22Rv1 (cell line): ENCODE data around the gene SLC25A26.

Experiments used
- H3K27ac ChIP-seq: fragments of 450-650 bp; 2 replicates; pipeline ENCODE4 v1.5.1; 2017
- ZFX ChIP-seq: fragments of 450-650 bp; IDR thresholded peaks from 2 replicates; pipeline ENCODE4 v1.6.1; 2017; ENCODE audit warnings: antibody characterized with exemption, borderline replicate concordance
- TF ChIP-seq, protein P1 (sequence below): fragments of 450-650 bp; IDR thresholded peaks from 2 replicates; pipeline ENCODE4 v1.5.1; 2017; ENCODE audit warnings: mild to moderate bottlenecking

SLC25A26 gene

DNA sequence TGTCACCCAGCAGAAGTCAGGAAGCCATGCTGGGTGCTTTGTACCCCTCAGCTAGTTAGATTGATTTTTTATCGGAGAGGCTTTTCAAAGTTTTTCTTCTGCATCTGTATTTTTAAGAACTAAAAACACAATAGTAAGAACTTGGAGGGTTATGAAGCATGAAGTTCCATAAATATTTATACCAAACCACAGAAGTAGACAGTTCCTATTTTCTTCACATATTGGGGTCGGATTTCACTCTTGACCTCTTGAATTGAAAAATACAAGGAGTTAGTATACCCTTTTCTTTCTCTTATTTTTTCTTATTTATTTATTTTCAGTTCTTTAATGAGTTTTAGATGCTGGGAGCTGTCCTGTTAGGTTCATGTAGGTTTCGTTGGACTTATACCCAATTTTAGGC is 35.1 kb downstream of the SLC25A26 start:
- no peak overlapping the region for H3K27ac ChIP-seq
- TF ChIP-seq, protein P1, sequence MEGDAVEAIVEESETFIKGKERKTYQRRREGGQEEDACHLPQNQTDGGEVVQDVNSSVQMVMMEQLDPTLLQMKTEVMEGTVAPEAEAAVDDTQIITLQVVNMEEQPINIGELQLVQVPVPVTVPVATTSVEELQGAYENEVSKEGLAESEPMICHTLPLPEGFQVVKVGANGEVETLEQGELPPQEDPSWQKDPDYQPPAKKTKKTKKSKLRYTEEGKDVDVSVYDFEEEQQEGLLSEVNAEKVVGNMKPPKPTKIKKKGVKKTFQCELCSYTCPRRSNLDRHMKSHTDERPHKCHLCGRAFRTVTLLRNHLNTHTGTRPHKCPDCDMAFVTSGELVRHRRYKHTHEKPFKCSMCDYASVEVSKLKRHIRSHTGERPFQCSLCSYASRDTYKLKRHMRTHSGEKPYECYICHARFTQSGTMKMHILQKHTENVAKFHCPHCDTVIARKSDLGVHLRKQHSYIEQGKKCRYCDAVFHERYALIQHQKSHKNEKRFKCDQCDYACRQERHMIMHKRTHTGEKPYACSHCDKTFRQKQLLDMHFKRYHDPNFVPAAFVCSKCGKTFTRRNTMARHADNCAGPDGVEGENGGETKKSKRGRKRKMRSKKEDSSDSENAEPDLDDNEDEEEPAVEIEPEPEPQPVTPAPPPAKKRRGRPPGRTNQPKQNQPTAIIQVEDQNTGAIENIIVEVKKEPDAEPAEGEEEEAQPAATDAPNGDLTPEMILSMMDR = no peak
- no peak for TF ChIP-seq ZFX

DNA sequence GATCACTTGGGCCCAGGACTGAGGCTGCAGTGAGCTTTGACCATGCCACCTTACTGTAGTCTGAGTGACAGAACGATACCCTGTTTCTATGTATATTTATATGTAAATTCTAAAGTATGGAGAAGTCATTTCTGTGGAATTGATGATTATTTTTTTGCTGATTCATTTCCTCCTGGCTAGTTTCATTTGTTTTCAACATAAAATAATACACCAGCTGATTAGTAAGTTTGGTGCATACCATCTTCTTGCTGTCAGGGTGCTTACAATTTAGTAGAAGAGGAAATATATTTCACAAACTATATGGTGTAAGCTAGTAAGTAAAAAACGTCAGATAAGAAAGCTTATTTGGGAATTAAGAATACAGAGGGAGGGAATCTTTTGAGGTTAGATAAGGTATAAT is 36.0 kb downstream of the SLC25A26 start:
- no peak overlapping the region for H3K27ac ChIP-seq
- TF ChIP-seq, protein P1 = no peak

DNA sequence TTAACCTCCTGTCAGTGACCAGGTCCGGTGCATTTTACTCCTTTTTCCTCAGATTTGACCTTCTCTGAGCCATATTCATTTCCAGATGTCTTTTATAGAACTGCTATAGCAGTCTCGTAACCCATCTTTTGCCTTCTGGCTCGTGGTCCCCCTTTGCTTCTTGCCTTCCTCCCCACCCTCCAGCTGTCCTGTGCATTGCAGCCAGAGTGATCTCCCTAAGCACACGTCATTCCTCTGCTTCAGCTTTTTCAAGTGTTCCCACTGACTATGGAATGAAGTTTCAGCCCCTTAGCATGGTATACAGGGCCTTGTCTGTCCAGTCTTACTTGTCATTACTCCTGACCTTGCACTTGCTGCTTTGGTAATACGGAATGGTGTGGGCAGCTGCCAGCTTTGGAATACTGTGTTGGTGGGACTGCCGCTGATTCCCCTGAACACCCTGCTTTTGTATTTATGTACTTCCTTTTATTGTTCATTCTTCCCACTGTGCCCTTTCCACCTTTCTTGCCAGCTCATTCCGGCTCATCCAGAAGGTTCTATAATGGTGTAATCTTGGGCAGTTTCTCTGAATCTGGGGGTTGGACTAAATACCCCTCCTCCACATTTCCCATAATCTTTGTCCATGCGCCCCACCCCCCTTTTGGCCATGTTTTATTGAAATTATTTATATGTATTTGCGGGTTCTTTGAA is 38.9 kb downstream of the SLC25A26 start:
- TF ChIP-seq, protein P1 = no peak
- TF ChIP-seq ZFX = no peak
- no peak overlapping the region for H3K27ac ChIP-seq

DNA sequence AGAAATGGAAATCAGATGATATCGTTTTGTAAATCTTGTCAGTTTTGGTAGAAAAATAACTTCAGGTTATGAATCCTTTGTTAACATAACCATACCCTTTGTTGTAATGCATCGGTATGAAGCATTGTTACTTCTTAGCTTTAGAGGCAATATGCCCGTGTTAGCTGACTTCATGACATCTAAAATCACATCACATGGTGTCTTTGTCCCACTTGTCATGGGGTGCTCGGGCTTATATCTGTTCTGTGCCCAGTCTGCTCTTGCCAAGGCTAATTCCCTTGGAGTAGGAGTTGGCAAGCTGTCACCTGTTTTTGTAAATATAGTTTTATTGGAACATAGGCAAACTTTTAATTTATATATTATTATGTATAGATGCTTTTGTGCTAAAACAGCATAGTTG is 39.6 kb downstream of the SLC25A26 start:
- H3K27ac ChIP-seq = no peak overlapping the region
- TF ChIP-seq, protein P1 = no peak
- no peak for TF ChIP-seq ZFX

DNA sequence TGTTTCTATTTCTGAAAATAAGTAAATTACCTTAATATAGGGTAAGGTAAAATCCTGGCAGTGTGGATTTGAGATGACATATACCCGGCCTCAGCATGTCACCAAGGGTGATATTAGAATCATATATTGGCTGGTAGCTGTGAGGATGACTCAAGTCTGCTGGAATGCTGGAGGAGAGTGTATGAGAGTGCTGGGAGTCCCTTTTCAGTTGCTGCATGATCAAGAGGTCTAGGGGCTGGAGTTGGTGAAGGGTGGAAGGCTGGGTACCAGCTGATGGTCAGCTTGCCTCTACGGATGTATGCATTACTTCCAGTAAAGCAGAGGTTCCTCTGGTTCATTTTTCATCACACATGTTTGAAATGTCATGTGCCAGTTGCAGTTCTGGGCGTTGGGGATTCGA is 40.6 kb downstream of the SLC25A26 start:
- TF ChIP-seq, protein P1 = no peak
- no peak for TF ChIP-seq ZFX
- no peak overlapping the region for H3K27ac ChIP-seq

DNA sequence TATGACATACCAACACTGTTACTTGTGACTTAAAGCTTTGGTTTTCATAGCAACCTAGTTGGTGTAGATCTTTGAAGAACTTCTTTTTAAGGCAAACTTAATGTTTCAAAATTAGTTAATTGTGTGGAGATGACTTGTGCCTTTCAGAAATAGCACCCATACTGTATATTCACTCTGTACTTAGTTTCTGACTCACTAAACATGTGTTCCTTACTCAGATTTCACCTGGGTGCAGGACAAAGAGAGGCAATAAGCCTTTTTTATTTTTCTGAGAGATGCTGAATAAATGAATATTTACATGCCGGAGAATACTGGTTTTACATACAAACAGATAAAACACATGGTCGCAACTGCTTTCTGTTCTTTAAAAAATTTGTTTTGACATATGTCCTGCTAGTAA is 44.8 kb downstream of the SLC25A26 start:
- TF ChIP-seq, protein P1 = no peak
- no peak for TF ChIP-seq ZFX
- no peak overlapping the region for H3K27ac ChIP-seq

DNA sequence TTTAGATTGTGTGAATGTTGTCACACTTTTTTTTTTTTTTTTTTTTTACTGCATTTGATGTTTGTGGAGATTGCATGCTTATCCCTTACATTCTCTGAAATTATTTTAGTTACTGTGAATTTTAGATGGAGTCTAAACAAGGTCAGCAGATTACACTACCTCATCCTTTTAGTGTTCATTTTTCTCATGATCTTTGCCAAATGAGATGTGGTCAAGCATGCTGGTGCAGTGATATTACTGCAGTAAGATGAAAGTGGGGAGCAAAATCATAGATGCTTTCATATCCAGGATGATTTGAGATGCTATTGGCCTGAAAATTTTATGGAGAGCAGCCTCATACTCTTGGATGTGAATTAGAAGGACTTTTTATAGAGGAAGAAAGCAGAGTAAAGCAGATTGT is 45.8 kb downstream of the SLC25A26 start:
- no peak overlapping the region for H3K27ac ChIP-seq
- TF ChIP-seq, protein P1 = no peak
- TF ChIP-seq ZFX = no peak
